Right renal cortex interstitium (tissue), 3 donors: ENCODE measurements around the gene NPAT. TPM values are rescaled to one million over a fixed set of nuclear protein-coding genes. Genes with fewer than 3 reads are reported as not detected.
A peak's percentile ranks its signal among the peaks of the same experiment; 100 is the strongest.
"Not testable (repeated sequence)": the region's sequence is repeated elsewhere in the genome, so short reads cannot be mapped to it uniquely, and the experiment has no call there.

ENCODE experiments used
- DNase-seq, 3 donors: peaks; one replicate each; pipeline ENCODE4 v3.0.0-alpha.2; 2013; ENCODE audit warnings: low read depth in 3 of 3, low spot score in 2 of 3
- polyA plus RNA-seq, 3 donors: library from polyadenylated mRNA; unstranded; fragments of 120-200 nt; gene quantifications; one replicate each; pipeline ENCODE4 v1.2.1, GENCODE V29; 2013; ENCODE audit not compliant: insufficient read length in 3 of 3

The NPAT gene
- polyA plus RNA-seq, 3 donors: 18.1 to 21.6 (median 19.5) TPM

- not testable (repeated sequence) for DNase-seq
Measured at GRCh38 chr11:108162878-108163277, 59.6 kb downstream of the NPAT start.

DNA sequence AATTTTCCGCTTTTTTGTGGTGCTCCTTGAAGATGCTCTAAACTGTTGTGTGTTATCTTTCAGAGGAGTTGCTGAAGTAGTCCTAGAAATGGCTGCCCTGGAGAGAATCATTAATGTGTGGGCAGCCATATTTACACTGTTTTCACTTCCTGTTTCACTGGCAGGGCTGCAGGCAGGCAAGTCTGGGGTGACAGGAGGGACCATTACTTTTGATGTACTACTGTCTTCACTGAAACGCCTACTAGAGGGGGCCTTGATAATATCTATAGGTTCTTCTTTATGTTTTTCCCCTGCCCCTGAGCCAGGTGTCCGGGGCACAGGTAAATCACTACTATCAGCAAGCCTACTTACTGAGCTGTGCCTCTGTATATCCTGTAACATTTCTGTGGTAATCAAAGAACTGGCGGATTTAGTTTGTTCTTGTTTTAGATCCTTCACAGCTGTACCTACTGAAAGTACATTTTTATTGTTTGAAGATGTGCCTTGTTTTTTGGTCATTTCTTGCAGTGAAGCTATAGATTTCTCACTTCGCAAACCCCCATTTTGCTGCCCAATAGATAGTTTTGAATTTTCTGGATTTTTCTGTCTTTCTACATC lies 61.4 kb downstream of the NPAT start:
- DNase-seq: no peak

DNA sequence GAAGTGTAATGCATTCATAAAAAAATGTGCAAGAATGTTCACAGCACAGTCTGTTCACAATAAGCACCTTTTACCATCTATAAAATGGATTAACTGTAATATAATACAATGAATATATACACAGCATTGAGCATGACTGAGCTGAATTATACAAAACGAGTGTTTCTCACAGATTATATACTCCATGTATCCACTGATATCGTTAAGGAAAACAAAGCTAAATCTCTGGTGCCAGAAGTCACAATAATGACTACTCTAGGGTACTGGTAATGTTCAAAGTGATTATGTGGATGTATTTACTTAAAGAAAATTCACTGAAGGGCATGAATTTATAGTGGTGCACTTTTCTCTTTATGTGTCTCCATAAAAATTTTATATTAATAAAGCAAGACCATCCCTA lies 67.8 kb downstream of the NPAT start:
- no peak for DNase-seq

- DNase-seq: no peak
Measured at GRCh38 chr11:108148556-108148955, 73.9 kb downstream of the NPAT start.

DNA sequence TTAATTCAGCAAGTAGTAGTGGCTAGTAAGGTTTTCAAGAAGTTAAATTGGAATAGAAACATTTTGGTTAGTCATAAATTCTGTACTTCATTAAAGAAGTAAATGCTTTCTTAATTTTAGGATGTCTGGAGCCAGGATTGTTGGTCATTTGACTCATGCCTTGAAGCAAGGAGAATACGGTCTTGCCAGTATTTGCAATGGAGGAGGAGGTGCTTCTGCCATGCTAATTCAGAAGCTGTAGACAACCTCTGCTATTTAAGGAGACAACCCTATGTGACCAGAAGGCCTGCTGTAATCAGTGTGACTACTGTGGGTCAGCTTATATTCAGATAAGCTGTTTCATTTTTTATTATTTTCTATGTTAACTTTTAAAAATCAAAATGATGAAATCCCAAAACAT lies 75.3 kb downstream of the NPAT start:
- DNase-seq: no peak

GRCh38 chr11:108144615-108145014 lies 77.8 kb downstream of the NPAT start:
- no peak for DNase-seq

GRCh38 chr11:108142304-108142703 lies 80.1 kb downstream of the NPAT start:
- no peak for DNase-seq

DNA sequence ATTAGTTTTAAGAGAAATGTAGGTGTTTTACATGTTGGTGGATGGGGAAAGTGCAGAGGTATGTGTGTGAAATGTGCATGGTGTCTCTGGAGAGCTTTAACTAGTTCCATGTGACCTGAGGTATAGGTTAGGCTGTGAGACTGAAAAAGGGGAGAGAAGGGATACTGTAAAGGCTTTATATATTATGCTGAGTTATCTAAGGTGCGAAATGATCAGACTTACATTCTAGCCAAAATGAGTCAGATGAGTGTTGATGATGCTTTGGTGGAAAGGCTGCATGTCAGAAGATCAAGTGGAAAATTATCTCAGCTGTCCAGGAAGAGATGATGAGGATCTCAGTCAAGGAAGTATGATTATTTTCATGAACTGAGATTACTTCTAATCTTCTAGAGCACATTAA lies 85.2 kb downstream of the NPAT start:
- DNase-seq: no peak

GRCh38 chr11:108135845-108136544 lies 86.4 kb downstream of the NPAT start:
- no peak for DNase-seq

DNA sequence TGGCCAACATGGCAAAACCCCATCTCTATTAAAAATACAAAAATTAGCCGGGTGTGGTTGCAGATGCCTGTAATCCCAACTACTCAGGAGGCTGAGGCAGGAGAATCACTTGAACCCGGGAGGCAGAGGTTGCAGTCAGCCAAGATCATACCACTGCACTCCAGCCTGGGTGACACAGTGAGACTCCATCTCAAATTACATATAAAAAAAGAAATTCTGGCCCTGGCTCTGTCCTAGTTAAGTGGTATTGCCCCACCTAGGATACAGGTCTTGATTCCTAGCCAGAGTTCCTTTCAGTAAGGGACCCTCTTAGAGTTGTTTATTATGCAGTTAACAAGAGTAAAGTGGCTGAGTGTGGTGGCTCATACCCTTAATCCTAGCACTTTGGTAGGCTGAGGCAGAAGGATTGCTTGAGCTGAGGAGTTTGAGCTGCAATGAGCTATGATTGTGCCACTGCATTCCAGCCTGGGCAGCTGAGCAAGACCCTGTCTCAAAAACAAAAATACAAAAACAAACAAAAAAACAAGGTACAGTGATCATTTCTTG lies 89.4 kb downstream of the NPAT start:
- DNase-seq: not testable (repeated sequence)

- no peak for DNase-seq
Measured at GRCh38 chr11:108131993-108132392, 90.4 kb downstream of the NPAT start.

DNA sequence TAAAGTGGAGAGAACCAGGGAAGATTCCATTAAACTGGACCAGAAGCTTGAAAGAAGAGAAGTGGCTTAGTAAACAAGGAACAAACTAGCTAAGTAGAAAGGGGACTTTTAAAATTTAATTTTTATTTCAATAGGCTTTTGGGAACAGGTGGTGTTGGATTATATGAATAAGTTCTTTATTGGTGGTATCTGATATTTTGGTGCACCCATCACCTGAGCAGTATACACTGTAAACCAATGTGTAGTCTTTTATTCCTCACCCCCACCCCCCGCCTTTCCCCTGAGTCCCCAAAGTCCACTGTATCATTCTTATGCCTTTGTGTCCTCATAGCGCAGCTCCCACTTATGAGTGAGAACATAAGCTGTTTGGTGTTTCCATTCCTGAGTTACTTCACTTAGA lies 93.7 kb downstream of the NPAT start:
- DNase-seq: no peak

DNA sequence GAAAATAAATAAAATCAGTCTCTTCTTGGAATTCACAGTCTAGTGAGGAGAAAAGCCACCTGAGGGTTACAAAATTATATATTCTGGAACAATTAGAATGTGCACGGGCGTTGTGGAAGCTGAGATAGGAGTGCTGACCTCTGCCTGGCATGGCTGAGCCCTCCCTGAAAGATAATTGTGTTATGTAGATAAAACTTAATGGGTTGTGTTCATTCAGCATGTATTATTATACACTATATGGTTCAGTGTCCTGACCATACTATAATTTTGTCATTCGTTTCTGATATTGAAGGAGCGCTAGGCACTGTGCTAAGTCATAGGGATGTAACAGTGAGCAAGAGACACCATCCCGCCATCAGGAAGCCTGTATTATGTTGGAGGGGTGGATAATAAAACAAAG lies 97.3 kb downstream of the NPAT start:
- no peak for DNase-seq

GRCh38 chr11:108122166-108122628 lies 100.2 kb downstream of the NPAT start:
- DNase-seq: peak in 2 of 3 donors; percentile 12 to 25

GRCh38 chr11:108121274-108122155 lies 100.9 kb downstream of the NPAT start, which contains the start of gene ACAT1:
TSS of gene ACAT1 (plus strand) at chr11:108121567. CDS start at chr11:108121607, 40 bp downstream.
- DNase-seq: peak; percentile 54 to 87 (median 75)

GRCh38 chr11:108120936-108121273 lies 101.5 kb downstream of the NPAT start:
- DNase-seq: not testable (repeated sequence)

- peak in 1 of 3 donors; percentile 18 for DNase-seq
Measured at GRCh38 chr11:108117746-108118371, 104.6 kb downstream of the NPAT start.

DNA sequence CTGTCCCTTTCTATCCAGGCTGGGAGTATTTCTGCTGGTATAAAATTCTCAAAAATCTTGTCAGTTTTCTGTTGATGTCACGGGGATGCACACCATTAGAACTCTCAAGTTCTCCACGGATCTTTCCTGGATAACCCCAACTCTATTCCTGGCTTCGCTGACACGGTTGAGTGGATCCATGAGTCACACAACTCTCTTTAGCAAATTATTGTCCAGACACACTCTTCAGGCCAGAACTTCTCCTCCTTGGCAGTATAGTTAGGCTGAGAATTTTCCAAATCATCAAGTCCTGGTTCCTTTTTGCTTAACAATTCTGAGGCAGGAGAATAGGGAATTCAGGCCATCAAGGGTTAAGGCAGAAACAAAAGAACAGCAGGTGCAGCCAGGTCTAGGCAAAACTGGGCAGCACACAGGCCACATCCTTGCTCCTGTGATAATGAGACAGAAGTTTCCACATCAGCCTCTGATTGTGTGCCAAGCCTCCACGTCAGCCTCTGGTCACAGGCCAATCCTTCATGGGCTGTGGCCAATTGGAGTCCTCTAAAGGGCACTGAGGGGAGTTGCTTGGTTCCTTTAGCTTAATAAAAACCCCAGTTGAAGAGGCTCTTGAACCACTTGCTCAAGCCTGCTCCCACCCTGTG lies 106.8 kb downstream of the NPAT start:
- peak in 2 of 3 donors; percentile 13 to 39 for DNase-seq

GRCh38 chr11:108112057-108112456 lies 110.4 kb downstream of the NPAT start:
- DNase-seq: peak in 1 of 3 donors; percentile 15

DNA sequence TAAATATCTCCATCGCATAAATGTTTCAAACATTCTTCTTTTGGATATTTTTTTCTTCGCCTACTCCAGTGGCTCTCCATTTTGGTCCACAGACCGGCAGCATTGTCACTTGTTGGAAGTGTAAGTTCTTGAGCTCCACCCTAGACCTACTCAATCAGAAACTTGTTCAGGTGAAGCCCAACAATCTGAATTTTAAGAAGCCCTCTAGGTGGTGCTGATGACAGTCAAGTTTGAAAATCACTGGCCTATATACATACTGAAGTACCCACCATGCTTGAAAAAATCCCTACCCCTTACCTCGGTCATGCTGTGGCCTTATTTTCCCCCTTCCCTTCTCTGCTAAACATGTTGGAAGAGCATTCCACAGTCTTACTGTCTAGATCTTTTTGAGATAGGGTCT lies 111.3 kb downstream of the NPAT start:
- DNase-seq: no peak
